ENCODE data around the gene PREX1. TPM values are rescaled to one million over a fixed set of nuclear protein-coding genes. Genes with fewer than 3 reads are reported as not detected.

The PREX1 gene
- total and polyA plus RNA-seq, 2 donors from 2014 or later = 8.5 to 38.2 TPM

DNA sequence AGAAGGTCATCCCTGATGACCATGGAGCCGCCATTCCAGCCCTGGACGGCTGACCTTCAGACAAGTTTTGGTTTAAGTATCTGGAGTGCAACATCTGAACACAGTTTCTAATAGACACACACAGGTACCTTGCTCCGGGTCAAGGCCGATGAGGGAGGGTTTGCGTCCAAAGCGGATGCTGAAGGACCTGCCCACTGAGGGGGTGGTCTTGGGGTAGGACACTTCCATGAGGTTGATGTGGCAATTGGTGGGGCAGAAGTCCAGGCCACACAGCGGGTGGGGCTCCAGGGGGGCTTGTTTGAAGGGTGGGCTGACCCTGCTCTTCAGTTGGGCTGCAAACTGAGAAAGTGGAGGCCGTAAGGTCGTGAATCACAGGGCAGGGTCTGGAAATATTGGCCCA is 177.9 kb downstream of the PREX1 start:
- H3K36me3 ChIP-seq (ENCODE audit: control insufficient read depth in 2 of 3, insufficient read depth in 3 of 3, low read length in 3 of 3) = peaks cover 0 to 22% (median 0%) of the 10 kb centered on the region in 3 donors
- no peak for FAIRE-seq
- H3K4me3 ChIP-seq (ENCODE audit: low read length in 3 of 3) = no peak overlapping the region
- no peaks in the 10 kb centered on the region for H3K4me1 ChIP-seq (ENCODE audit: control insufficient read depth in 2 of 3, insufficient read depth in 2 of 3, low read depth in 1 of 3, low read length in 3 of 3)
- DNase-seq = no peak
- TF ChIP-seq, protein P1, sequence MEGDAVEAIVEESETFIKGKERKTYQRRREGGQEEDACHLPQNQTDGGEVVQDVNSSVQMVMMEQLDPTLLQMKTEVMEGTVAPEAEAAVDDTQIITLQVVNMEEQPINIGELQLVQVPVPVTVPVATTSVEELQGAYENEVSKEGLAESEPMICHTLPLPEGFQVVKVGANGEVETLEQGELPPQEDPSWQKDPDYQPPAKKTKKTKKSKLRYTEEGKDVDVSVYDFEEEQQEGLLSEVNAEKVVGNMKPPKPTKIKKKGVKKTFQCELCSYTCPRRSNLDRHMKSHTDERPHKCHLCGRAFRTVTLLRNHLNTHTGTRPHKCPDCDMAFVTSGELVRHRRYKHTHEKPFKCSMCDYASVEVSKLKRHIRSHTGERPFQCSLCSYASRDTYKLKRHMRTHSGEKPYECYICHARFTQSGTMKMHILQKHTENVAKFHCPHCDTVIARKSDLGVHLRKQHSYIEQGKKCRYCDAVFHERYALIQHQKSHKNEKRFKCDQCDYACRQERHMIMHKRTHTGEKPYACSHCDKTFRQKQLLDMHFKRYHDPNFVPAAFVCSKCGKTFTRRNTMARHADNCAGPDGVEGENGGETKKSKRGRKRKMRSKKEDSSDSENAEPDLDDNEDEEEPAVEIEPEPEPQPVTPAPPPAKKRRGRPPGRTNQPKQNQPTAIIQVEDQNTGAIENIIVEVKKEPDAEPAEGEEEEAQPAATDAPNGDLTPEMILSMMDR (IDR thresholded peaks at IDR 0.05; ENCODE audit: borderline replicate concordance, extremely low read depth, insufficient read depth) = no peak
- no peak overlapping the region for H3K9ac ChIP-seq (ENCODE audit: low read length in 3 of 3)
- intact Hi-C loops (cut with DNase I) = no loop called here
- no peaks in the 10 kb centered on the region for H3K9me3 ChIP-seq (ENCODE audit: control insufficient read depth in 2 of 3, insufficient read depth in 1 of 3, low read length in 3 of 3)
- H3K27me3 ChIP-seq (ENCODE audit: control insufficient read depth, insufficient read depth, low read length) = no peaks in the 10 kb centered on the region
- H3K27ac ChIP-seq (ENCODE audit: low read depth in 2 of 2, low read length in 2 of 2) = no peak overlapping the region

DNA sequence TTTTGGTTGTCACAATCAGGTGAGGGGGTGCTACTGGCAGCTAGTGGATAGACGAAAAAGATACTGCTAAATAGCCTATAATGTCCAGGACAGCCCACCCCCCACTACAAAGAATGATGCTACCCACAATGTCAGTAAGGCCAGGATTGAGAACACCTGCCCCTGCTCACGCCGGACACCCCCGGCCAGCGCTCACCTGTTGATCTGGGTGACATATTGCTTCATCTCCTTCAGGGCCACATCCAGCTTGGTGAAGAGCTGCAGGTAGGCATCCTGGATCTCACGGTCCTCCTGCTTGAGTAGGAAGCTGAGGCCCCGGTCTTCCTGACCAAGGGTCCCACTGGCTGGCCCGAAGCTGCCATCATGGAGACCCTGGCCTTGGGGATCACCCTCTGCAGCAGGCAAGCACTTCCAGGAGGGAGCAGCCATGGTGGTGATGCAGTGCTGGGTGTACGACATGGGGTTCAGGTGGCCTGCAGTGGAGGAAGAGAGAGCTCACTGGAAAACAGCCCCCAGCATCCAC is 178.6 kb downstream of the PREX1 start:
- Histone ChIP-seq H3K9ac (ENCODE audit: low read length in 3 of 3) (no peak overlapping the region), H3K4me3 (ENCODE audit: low read length in 3 of 3) (no peak overlapping the region), H3K9me3 (ENCODE audit: control insufficient read depth in 2 of 3, insufficient read depth in 1 of 3, low read length in 3 of 3) (no peaks in the 10 kb centered on the region), H3K4me1 (ENCODE audit: control insufficient read depth in 2 of 3, insufficient read depth in 2 of 3, low read depth in 1 of 3, low read length in 3 of 3) (no peaks in the 10 kb centered on the region), H3K27me3 (ENCODE audit: control insufficient read depth, insufficient read depth, low read length) (no peaks in the 10 kb centered on the region), H3K27ac (ENCODE audit: low read depth in 2 of 2, low read length in 2 of 2) (no peak overlapping the region), H3K36me3 (ENCODE audit: control insufficient read depth in 2 of 3, insufficient read depth in 3 of 3, low read length in 3 of 3) (peaks cover 0 to 23% (median 0%) of the 10 kb centered on the region in 3 donors)
- FAIRE-seq (no peak), DNase-seq (no peak)
- TF ChIP-seq, protein P1 (IDR thresholded peaks at IDR 0.05; ENCODE audit: borderline replicate concordance, extremely low read depth, insufficient read depth) = no peak
- intact Hi-C loops (cut with DNase I) = no loop called here

DNA sequence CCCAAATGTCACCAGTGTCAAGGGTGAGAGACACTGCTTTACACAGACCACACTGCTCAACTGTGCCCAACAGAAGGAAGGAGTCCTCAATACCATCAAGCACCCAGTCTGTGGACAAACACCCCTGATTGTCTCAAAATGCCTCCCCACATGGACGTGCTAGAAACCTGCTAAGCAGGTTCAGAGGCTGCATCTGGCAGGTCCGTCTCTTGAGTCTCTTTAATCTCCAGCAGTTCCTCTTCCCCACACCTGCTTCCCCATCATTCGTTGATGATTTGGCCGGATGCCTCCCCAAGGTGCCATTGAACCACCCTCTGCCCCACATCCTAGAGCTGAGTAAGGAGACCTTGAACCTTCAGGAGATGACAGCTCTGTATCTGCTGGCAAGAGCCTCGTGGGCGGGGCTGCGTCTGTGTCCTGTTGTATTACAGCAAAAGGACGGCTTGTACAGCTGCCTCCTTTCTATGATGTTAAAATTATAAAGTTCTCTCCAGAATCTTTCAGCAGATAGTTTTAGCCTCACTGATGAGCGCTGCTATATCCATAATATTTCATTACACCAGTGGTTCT is 179.2 kb downstream of the PREX1 start:
- TF ChIP-seq, protein P1 (IDR thresholded peaks at IDR 0.05; ENCODE audit: borderline replicate concordance, extremely low read depth, insufficient read depth) = no peak
- no peak for FAIRE-seq
- peaks cover 0 to 23% (median 0%) of the 10 kb centered on the region in 3 donors for H3K36me3 ChIP-seq (ENCODE audit: control insufficient read depth in 2 of 3, insufficient read depth in 3 of 3, low read length in 3 of 3)
- no peaks in the 10 kb centered on the region for H3K4me1 ChIP-seq (ENCODE audit: control insufficient read depth in 2 of 3, insufficient read depth in 2 of 3, low read depth in 1 of 3, low read length in 3 of 3)
- no peak overlapping the region for H3K9ac ChIP-seq (ENCODE audit: low read length in 3 of 3)
- DNase-seq = no peak
- H3K4me3 ChIP-seq (ENCODE audit: low read length in 3 of 3) = no peak overlapping the region
- no peak overlapping the region for H3K27ac ChIP-seq (ENCODE audit: low read depth in 2 of 2, low read length in 2 of 2)
- H3K9me3 ChIP-seq (ENCODE audit: control insufficient read depth in 2 of 3, insufficient read depth in 1 of 3, low read length in 3 of 3) = no peaks in the 10 kb centered on the region
- no peaks in the 10 kb centered on the region for H3K27me3 ChIP-seq (ENCODE audit: control insufficient read depth, insufficient read depth, low read length)
- intact Hi-C loops (cut with DNase I) = no loop called here

All from kidney (tissue), 14 donors.